ENCODE results near the gene KANK4.

Gene KANK4

GRCh38 chr1:62361431-62361830 is 42.2 kb upstream of the KANK4 start:
- H3K27ac ChIP-seq (ENCODE audit: low read depth, low read length), result no peak overlapping the region

GRCh38 chr1:62358665-62359373 is 39.6 kb upstream of the KANK4 start:
- H3K79me2 ChIP-seq (ENCODE audit: insufficient read depth, low read length), result no peaks in the 10 kb centered on the region
- H3K9ac ChIP-seq (ENCODE audit: low read length), result no peak overlapping the region
- H3K4me3 ChIP-seq (ENCODE audit: insufficient read depth, low read length, poor library complexity, severe bottlenecking), result no peak overlapping the region
- no peaks in the 10 kb centered on the region for H3K27me3 ChIP-seq (ENCODE audit: low read length)
- no peaks in the 10 kb centered on the region for H3F3A ChIP-seq (ENCODE audit: insufficient read depth)
- no peak overlapping the region for H3K4me2 ChIP-seq (ENCODE audit: low read depth, low read length, poor library complexity, severe bottlenecking)
- no peaks in the 10 kb centered on the region for H4K20me1 ChIP-seq (ENCODE audit: low read depth, low read length)
- no peak overlapping the region for H3K27ac ChIP-seq (ENCODE audit: low read depth, low read length)
- no peaks in the 10 kb centered on the region for H3K36me3 ChIP-seq (ENCODE audit: low read length)
- no peaks in the 10 kb centered on the region for H3K9me3 ChIP-seq (ENCODE audit: insufficient read depth, low read length)
- H3K9me2 ChIP-seq (replicated peaks; ENCODE audit: insufficient read depth, low read length), result no peaks in the 10 kb centered on the region
- H2AFZ ChIP-seq (ENCODE audit: low read depth, low read length, severe bottlenecking), result no peak overlapping the region
- TF ChIP-seq, protein P1, sequence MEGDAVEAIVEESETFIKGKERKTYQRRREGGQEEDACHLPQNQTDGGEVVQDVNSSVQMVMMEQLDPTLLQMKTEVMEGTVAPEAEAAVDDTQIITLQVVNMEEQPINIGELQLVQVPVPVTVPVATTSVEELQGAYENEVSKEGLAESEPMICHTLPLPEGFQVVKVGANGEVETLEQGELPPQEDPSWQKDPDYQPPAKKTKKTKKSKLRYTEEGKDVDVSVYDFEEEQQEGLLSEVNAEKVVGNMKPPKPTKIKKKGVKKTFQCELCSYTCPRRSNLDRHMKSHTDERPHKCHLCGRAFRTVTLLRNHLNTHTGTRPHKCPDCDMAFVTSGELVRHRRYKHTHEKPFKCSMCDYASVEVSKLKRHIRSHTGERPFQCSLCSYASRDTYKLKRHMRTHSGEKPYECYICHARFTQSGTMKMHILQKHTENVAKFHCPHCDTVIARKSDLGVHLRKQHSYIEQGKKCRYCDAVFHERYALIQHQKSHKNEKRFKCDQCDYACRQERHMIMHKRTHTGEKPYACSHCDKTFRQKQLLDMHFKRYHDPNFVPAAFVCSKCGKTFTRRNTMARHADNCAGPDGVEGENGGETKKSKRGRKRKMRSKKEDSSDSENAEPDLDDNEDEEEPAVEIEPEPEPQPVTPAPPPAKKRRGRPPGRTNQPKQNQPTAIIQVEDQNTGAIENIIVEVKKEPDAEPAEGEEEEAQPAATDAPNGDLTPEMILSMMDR (IDR thresholded peaks at IDR 0.05; ENCODE audit: insufficient read depth, low read length, poor library complexity, severe bottlenecking), result no peak
- no peak for TF ChIP-seq EZH2phosphoT487 (conservative IDR thresholded peaks at IDR 0.05; ENCODE audit: low read length)

More at GRCh38 chr1:62361431-62361830, 42.2 kb upstream of the KANK4 start:
- Histone ChIP-seq H2AFZ (ENCODE audit: low read depth, low read length, severe bottlenecking) (no peak overlapping the region), H3K27me3 (ENCODE audit: low read length) (no peaks in the 10 kb centered on the region), H3K9me3 (ENCODE audit: insufficient read depth, low read length) (no peaks in the 10 kb centered on the region), H3K79me2 (ENCODE audit: insufficient read depth, low read length) (no peaks in the 10 kb centered on the region), H3K4me3 (ENCODE audit: insufficient read depth, low read length, poor library complexity, severe bottlenecking) (no peak overlapping the region), H3F3A (ENCODE audit: insufficient read depth) (no peaks in the 10 kb centered on the region), H3K9ac (ENCODE audit: low read length) (no peak overlapping the region), H4K20me1 (ENCODE audit: low read depth, low read length) (no peaks in the 10 kb centered on the region), H3K4me2 (ENCODE audit: low read depth, low read length, poor library complexity, severe bottlenecking) (no peak overlapping the region), H3K36me3 (ENCODE audit: low read length) (no peaks in the 10 kb centered on the region), H3K9me2 (replicated peaks; ENCODE audit: insufficient read depth, low read length) (no peaks in the 10 kb centered on the region)
- TF ChIP-seq, protein P1 (IDR thresholded peaks at IDR 0.05; ENCODE audit: insufficient read depth, low read length, poor library complexity, severe bottlenecking), result no peak
- no peak for TF ChIP-seq EZH2phosphoT487 (conservative IDR thresholded peaks at IDR 0.05; ENCODE audit: low read length)

GRCh38 chr1:62357916-62358315 is 38.7 kb upstream of the KANK4 start:
- H2AFZ ChIP-seq (ENCODE audit: low read depth, low read length, severe bottlenecking), result no peak overlapping the region
- no peak for TF ChIP-seq EZH2phosphoT487 (conservative IDR thresholded peaks at IDR 0.05; ENCODE audit: low read length)
- H3K9me2 ChIP-seq (replicated peaks; ENCODE audit: insufficient read depth, low read length), result no peaks in the 10 kb centered on the region
- no peaks in the 10 kb centered on the region for H4K20me1 ChIP-seq (ENCODE audit: low read depth, low read length)
- H3K36me3 ChIP-seq (ENCODE audit: low read length), result no peaks in the 10 kb centered on the region
- no peak overlapping the region for H3K27ac ChIP-seq (ENCODE audit: low read depth, low read length)
- H3K4me2 ChIP-seq (ENCODE audit: low read depth, low read length, poor library complexity, severe bottlenecking), result no peak overlapping the region
- H3K4me3 ChIP-seq (ENCODE audit: insufficient read depth, low read length, poor library complexity, severe bottlenecking), result no peak overlapping the region
- H3K79me2 ChIP-seq (ENCODE audit: insufficient read depth, low read length), result no peaks in the 10 kb centered on the region
- no peaks in the 10 kb centered on the region for H3F3A ChIP-seq (ENCODE audit: insufficient read depth)
- H3K27me3 ChIP-seq (ENCODE audit: low read length), result no peaks in the 10 kb centered on the region
- no peak overlapping the region for H3K9ac ChIP-seq (ENCODE audit: low read length)
- no peaks in the 10 kb centered on the region for H3K9me3 ChIP-seq (ENCODE audit: insufficient read depth, low read length)

DNA sequence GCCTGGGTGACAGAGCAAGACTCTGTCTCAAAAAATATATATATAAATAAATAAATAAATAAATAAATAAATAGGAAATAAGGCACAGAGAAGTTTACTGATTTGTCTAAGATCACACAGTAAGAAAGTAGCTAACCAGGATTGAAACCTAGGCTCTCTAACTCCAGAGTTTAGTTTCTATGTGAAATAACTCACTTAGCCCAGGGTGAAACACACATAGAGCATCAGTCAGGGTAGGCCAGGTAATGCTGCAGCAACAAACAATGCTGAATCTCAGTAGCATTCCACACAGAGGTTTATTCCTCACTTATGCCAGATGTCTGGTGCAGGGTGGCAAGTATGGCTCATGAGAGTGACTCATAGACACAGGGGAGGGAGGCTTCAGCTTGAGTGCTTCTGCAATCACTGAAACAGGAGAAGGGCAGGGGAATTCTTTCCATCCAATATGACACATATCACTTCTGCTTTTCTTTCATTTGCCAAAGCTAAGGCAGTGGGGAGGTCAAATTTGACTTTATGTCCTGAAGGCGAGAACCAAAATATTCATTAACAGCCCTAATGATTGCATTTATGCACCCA is 37.1 kb upstream of the KANK4 start:
- Histone ChIP-seq H3K9me2 (replicated peaks; ENCODE audit: insufficient read depth, low read length) (no peaks in the 10 kb centered on the region), H4K20me1 (ENCODE audit: low read depth, low read length) (no peaks in the 10 kb centered on the region), H3K27me3 (ENCODE audit: low read length) (no peaks in the 10 kb centered on the region), H3K4me3 (ENCODE audit: insufficient read depth, low read length, poor library complexity, severe bottlenecking) (no peak overlapping the region), H2AFZ (ENCODE audit: low read depth, low read length, severe bottlenecking) (no peak overlapping the region), H3K4me2 (ENCODE audit: low read depth, low read length, poor library complexity, severe bottlenecking) (no peak overlapping the region), H3K36me3 (ENCODE audit: low read length) (no peaks in the 10 kb centered on the region), H3F3A (ENCODE audit: insufficient read depth) (no peaks in the 10 kb centered on the region), H3K9me3 (ENCODE audit: insufficient read depth, low read length) (no peaks in the 10 kb centered on the region), H3K79me2 (ENCODE audit: insufficient read depth, low read length) (no peaks in the 10 kb centered on the region), H3K9ac (ENCODE audit: low read length) (no peak overlapping the region), H3K27ac (ENCODE audit: low read depth, low read length) (no peak overlapping the region)
- TF ChIP-seq EZH2phosphoT487 (conservative IDR thresholded peaks at IDR 0.05; ENCODE audit: low read length), result no peak

Measured in SU-DHL-6 (cell line).